ENCODE data around the gene BAIAP2L1.
"Not testable (repeated sequence)": the region's sequence is repeated elsewhere in the genome, so short reads cannot be mapped to it uniquely, and the experiment has no call there.

BAIAP2L1 gene, protein sequence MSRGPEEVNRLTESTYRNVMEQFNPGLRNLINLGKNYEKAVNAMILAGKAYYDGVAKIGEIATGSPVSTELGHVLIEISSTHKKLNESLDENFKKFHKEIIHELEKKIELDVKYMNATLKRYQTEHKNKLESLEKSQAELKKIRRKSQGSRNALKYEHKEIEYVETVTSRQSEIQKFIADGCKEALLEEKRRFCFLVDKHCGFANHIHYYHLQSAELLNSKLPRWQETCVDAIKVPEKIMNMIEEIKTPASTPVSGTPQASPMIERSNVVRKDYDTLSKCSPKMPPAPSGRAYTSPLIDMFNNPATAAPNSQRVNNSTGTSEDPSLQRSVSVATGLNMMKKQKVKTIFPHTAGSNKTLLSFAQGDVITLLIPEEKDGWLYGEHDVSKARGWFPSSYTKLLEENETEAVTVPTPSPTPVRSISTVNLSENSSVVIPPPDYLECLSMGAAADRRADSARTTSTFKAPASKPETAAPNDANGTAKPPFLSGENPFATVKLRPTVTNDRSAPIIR

DNA sequence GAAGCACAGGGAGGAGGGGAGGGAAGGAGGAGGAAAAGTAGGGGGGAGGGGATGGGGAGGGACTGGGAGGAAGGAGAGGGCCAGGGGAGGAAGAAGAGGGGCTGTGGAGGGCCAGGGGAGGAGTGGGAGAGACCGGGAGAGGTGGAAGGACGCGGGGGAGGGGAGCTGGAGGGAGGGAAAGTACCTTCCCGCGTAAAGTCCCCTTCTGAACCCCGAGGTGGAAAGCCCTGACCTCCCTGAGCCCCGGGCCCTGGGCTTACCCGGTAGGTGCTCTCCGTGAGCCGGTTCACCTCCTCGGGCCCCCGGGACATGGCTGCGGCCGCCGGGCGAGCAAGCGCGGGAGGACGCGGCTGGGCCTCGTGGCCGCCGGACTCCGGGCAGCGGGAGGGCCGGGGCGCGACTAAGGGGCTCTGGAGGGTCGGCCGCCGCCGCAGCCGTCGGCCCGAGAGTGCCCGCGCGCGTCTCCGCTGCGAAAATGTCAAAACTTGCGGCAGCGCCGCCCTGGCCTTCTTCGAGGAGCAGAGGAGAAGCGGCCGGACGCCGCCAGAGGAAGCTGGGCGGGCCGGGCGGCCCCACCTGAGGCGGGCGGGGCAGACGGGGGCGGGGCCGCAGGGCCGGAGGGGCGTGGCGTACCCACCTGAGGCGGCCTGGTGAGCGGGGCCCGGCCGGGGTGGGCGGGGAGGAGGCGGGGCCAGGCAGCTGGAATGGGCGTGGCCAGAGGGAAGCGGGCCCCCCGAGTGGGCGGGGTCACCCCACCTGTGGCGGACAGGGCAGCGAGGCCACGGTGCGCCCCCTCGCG lies at the start of gene BAIAP2L1:
TSS of gene BAIAP2L1 (minus strand) at position 549 of the 799 bp plus-strand sequence. CDS start at position 311, 238 bp downstream.
- Mint-ChIP-seq H3K4me1 (ENCODE audit: low read depth) (peaks cover 8% of the 10 kb centered on the region), H3K4me3 (peak within 1 kb of the TSS; percentile 66), H3K27ac (no peak within 1 kb of the TSS), H3K27me3 (ENCODE audit: low read depth) (peaks cover 15% of the 10 kb centered on the region), H3K9me3 (peaks cover 3% of the 10 kb centered on the region), H3K36me3 (ENCODE audit: low read depth) (no peaks in the 10 kb centered on the region)
- peak; percentile 77 for DNase-seq (ENCODE audit: low spot score)

DNA sequence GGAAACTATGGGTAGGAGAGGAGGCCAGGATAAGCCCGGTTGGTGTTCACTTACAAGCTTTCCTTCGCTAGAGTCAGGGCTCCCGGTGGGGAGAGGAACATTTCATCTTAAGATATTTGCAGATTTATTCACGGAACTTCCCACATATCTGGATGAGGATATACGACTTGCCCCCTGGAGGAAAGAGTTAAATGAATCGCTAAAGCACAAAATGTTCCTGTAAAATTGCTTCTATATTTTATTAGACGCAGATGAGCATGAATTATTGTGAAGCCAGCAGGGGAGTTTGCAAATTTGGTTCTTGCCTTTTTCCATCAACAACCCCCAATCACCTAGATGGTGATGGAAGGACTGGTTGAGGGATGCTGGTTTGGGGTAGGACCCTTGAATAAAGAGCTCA lies 47.9 kb upstream of the BAIAP2L1 start:
- Mint-ChIP-seq H3K27ac (no peak overlapping the region), H3K4me1 (ENCODE audit: low read depth) (no peaks in the 10 kb centered on the region), H3K4me3 (no peak overlapping the region), H3K36me3 (ENCODE audit: low read depth) (no peaks in the 10 kb centered on the region), H3K27me3 (ENCODE audit: low read depth) (no peaks in the 10 kb centered on the region), H3K9me3 (peaks cover 12% of the 10 kb centered on the region)
- DNase-seq (ENCODE audit: low spot score), result no peak

DNA sequence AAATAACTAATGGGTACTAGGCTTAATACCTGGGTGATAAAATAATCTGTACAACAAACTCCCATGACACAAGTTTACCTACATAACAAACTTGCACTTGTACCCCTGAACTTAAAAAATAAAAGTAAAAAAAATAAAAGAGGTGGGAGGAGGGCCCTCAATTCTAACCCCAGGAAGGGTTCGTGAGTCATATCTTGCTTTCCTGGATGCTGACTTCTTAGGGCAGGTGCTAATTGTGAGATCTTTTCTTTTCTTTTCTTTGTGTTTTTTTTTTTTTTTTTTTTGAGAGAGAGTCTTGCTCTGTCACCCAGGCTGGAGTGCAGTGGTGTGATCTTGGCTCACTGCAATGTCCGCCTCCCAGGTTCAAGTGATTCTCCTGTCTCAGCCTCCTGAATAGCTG lies 40.1 kb upstream of the BAIAP2L1 start:
- H3K9me3 Mint-ChIP-seq; H3K4me1 Mint-ChIP-seq (ENCODE audit: low read depth); H3K36me3 Mint-ChIP-seq (ENCODE audit: low read depth); DNase-seq (ENCODE audit: low spot score); H3K27ac Mint-ChIP-seq; H3K4me3 Mint-ChIP-seq; H3K27me3 Mint-ChIP-seq (ENCODE audit: low read depth): not testable (repeated sequence)

DNA sequence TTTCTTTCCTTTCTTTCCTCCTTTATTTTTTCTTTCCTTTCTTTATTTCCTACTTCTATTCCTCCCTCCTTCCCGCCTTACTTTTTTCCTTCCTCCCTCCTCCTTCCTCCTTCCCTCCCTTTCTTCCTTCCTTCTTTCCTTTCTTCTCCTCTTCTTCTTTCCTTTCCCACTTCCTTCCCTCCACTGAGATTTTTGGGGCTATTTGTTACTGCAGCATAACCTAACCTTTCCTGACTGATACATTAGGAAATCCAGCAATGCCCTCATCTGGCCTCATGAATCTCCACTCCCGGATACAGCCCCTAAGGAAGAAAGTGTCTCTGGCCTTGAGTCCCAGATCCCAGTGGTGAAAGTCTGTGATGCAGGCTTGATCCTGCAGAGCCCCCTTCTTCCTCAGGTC lies 38.6 kb upstream of the BAIAP2L1 start:
- no peaks in the 10 kb centered on the region for H3K36me3 Mint-ChIP-seq (ENCODE audit: low read depth)
- H3K27me3 Mint-ChIP-seq (ENCODE audit: low read depth), result no peaks in the 10 kb centered on the region
- no peaks in the 10 kb centered on the region for H3K4me1 Mint-ChIP-seq (ENCODE audit: low read depth)
- no peak overlapping the region for H3K27ac Mint-ChIP-seq
- DNase-seq (ENCODE audit: low spot score), result no peak
- H3K4me3 Mint-ChIP-seq, result no peak overlapping the region
- H3K9me3 Mint-ChIP-seq, result peaks cover 6% of the 10 kb centered on the region

DNA sequence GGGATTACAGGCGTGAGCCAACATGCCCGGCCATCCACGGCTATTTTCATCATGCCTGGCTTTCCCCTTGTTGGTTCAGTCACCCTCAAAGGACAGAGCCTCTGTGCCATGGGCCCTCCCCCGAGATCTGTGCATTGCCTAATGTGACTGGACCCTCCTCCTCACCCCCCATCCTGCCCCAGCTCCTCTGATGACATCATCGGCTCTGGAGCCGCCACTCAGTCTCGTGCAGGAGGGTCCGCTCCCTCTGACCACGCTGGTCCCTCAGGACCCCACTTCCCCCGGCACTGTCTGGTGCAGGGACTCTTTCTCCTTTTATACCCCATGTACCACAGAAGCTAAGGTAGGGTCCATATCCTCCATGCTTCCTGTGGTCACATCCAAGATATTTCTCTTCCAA lies 33.2 kb upstream of the BAIAP2L1 start:
- Mint-ChIP-seq H3K9me3 (no peaks in the 10 kb centered on the region), H3K27ac (no peak overlapping the region), H3K27me3 (ENCODE audit: low read depth) (no peaks in the 10 kb centered on the region), H3K4me3 (no peak overlapping the region), H3K4me1 (ENCODE audit: low read depth) (no peaks in the 10 kb centered on the region), H3K36me3 (ENCODE audit: low read depth) (no peaks in the 10 kb centered on the region)
- no peak for DNase-seq (ENCODE audit: low spot score)

DNA sequence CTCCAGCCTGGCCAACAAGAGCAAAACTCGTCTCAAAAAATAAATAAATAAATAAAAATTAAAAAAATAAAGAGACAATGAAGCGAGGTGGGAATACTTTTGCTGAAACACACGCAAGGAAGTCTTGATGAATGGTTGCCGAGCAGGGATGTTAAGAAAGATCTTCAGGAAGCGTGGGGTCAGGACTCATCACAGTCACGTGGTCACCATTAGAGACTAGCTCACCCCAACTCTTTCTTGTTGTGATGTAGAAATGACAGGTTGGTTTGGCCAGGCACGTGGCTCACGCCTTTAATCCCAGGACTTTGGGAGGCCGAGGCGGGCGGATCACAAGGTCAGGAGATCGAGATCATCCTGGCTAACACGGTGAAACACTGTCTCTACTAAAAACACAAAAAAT lies 28.9 kb upstream of the BAIAP2L1 start:
- no peaks in the 10 kb centered on the region for H3K27me3 Mint-ChIP-seq (ENCODE audit: low read depth)
- H3K36me3 Mint-ChIP-seq (ENCODE audit: low read depth), result no peaks in the 10 kb centered on the region
- no peak overlapping the region for H3K4me3 Mint-ChIP-seq
- no peaks in the 10 kb centered on the region for H3K4me1 Mint-ChIP-seq (ENCODE audit: low read depth)
- no peak overlapping the region for H3K27ac Mint-ChIP-seq
- H3K9me3 Mint-ChIP-seq, result no peaks in the 10 kb centered on the region
- DNase-seq (ENCODE audit: low spot score), result no peak

DNA sequence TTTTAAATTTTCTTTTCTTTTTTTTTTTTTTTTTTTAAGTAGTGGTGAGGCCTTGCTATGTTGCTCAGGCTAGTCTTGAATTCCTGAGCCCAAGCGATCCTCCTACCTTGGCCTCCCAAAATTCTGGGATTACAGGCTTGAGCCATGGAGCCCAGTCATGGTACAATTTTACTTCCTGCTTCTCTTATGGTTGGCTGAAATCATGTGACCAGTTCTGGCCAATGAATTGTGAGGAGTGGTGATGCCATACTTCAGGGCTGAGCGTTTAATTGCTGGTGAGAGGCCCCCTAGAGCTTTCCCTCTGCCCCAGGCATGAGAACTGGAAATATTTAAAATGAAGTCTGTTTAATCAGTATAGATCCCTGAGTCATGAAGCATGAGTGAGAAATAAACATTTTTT lies 22.2 kb upstream of the BAIAP2L1 start:
- DNase-seq (ENCODE audit: low spot score), result no peak
- H3K36me3 Mint-ChIP-seq (ENCODE audit: low read depth), result no peaks in the 10 kb centered on the region
- H3K4me1 Mint-ChIP-seq (ENCODE audit: low read depth), result no peaks in the 10 kb centered on the region
- H3K9me3 Mint-ChIP-seq, result no peaks in the 10 kb centered on the region
- H3K27me3 Mint-ChIP-seq (ENCODE audit: low read depth), result no peaks in the 10 kb centered on the region
- H3K27ac Mint-ChIP-seq, result no peak overlapping the region
- no peak overlapping the region for H3K4me3 Mint-ChIP-seq

DNA sequence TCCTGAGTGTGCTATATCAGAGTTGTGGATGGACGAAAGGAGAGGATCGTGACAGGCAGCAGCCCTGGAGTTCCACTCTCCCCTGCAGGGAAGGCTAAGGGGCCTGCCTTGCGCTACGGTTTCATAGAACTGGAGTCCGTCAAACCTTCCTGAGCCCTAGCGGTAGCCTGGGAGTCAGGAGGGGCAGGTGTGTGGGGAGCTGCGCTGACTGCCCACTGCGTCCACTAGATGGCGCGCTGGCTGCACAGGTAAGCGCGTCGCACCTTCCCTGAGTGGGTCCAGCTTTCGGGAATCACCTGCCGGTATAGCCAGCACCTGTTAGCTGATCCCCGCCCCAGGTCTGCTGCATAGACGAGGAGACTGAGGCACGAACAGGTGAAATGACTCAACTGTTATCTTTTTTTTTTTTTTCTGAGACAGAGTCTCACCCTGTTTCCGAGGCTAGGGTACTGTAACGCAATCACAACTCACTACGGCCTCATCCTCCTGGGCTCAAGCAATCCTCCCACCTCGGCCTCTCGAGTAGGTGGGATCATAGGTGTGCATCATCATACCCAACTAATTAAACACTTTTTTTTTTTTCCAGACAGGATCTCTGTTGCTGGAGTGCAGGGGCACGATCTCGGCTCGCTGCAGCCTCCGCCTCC lies 20.2 kb upstream of the BAIAP2L1 start:
- no peak overlapping the region for H3K27ac Mint-ChIP-seq
- H3K9me3 Mint-ChIP-seq, result no peaks in the 10 kb centered on the region
- H3K4me3 Mint-ChIP-seq, result no peak overlapping the region
- H3K4me1 Mint-ChIP-seq (ENCODE audit: low read depth), result no peaks in the 10 kb centered on the region
- H3K36me3 Mint-ChIP-seq (ENCODE audit: low read depth), result no peaks in the 10 kb centered on the region
- no peaks in the 10 kb centered on the region for H3K27me3 Mint-ChIP-seq (ENCODE audit: low read depth)
- DNase-seq (ENCODE audit: low spot score), result peak; percentile 36

DNA sequence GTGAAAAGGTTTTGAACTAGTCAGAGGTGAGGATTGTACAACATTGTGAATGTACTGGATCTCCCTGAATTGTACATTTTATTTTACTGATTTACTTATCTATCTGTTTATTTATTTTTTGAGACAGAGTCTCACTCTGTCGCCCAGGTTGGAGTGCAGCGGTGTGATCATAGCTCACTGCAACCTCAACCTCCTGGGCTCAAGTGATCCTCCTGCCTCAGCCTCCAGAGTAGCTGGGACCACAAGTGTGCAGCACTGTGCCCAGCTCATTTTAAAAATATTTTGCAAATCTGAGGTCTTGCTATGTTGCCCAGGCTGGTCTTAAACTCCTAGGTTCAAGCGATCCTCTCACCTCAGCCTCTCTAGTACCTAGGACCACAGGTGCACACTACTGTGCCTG lies 19.1 kb upstream of the BAIAP2L1 start:
- H3K36me3 Mint-ChIP-seq (ENCODE audit: low read depth); H3K4me1 Mint-ChIP-seq (ENCODE audit: low read depth); H3K9me3 Mint-ChIP-seq; H3K27me3 Mint-ChIP-seq (ENCODE audit: low read depth); H3K27ac Mint-ChIP-seq; DNase-seq (ENCODE audit: low spot score); H3K4me3 Mint-ChIP-seq: not testable (repeated sequence)

DNA sequence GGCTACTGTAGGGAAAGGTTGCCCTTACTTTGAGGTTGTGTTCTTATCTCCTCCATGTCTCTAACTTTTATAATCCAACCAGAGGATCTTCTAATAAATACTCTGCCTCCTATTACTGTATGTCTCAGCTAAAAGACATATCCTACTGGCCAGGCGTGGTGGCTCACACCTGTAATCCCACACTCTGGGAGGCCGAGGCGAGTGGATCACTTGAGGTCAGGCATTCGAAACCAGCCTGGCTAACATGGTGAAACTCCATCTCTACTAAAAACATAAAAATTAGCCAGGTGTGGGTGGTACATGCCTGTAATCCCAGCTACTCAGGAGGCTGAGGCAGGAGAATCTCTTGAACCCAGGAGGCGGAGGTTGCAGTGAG lies 18.4 kb upstream of the BAIAP2L1 start:
- H3K27ac Mint-ChIP-seq; H3K36me3 Mint-ChIP-seq (ENCODE audit: low read depth); H3K4me1 Mint-ChIP-seq (ENCODE audit: low read depth); DNase-seq (ENCODE audit: low spot score); H3K27me3 Mint-ChIP-seq (ENCODE audit: low read depth); H3K4me3 Mint-ChIP-seq; H3K9me3 Mint-ChIP-seq: not testable (repeated sequence)

DNA sequence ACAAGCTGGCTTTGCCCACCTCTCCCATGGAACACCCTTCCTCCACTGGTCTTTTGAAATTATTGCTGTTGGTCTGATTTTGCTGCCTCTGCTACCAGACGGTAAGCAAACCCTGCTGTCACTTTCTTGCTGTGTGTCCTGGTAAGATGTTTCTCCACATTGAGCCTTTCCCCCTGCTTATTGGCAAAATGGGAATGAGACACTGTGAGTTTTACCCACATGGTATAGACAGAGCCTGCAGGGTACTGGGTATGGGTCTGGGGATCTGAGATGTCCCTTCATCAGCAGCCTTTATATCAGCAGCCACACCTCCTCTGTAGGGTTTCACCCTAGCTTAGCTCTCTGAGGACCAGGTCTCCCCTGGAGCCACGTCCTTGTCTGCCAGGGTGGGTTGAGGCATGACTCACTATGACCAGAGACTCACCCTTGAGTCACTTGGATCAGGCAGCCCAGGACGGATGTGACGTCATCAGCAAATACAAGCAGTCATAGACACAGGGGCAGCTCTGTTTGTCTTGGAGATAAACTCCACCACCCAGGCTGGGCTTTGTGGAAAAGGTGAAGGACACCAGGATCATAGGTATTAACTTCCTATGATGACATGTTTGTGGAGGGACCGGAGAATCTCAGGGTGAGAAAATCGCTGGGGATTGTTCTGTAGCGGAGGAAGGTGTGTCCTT lies 17.9 kb upstream of the BAIAP2L1 start:
- DNase-seq (ENCODE audit: low spot score), result peak; percentile 35
- Mint-ChIP-seq H3K36me3 (ENCODE audit: low read depth) (no peaks in the 10 kb centered on the region), H3K4me1 (ENCODE audit: low read depth) (no peaks in the 10 kb centered on the region), H3K9me3 (no peaks in the 10 kb centered on the region), H3K4me3 (no peak overlapping the region), H3K27me3 (ENCODE audit: low read depth) (no peaks in the 10 kb centered on the region), H3K27ac (no peak overlapping the region)

DNA sequence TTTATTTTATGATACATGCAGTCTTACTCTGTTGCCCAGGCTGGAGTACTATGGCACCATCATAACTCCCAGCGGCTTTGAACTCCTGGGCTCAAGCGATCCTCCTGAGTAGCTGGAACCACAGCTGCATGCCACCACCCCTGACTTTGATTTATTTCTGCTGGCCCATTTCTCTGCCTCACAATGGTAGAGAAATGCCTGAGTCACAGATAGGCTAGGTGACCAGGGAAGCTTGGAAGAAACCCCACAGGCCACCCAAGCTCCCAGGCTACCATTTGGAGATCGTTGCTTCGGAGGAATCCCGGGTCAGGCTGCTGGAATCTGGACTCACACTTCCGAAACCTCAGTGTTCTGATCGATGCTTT lies 17.4 kb upstream of the BAIAP2L1 start:
- Mint-ChIP-seq H3K36me3 (ENCODE audit: low read depth) (no peaks in the 10 kb centered on the region), H3K27me3 (ENCODE audit: low read depth) (no peaks in the 10 kb centered on the region), H3K27ac (no peak overlapping the region), H3K9me3 (no peaks in the 10 kb centered on the region), H3K4me1 (ENCODE audit: low read depth) (no peaks in the 10 kb centered on the region), H3K4me3 (no peak overlapping the region)
- no peak for DNase-seq (ENCODE audit: low spot score)

DNA sequence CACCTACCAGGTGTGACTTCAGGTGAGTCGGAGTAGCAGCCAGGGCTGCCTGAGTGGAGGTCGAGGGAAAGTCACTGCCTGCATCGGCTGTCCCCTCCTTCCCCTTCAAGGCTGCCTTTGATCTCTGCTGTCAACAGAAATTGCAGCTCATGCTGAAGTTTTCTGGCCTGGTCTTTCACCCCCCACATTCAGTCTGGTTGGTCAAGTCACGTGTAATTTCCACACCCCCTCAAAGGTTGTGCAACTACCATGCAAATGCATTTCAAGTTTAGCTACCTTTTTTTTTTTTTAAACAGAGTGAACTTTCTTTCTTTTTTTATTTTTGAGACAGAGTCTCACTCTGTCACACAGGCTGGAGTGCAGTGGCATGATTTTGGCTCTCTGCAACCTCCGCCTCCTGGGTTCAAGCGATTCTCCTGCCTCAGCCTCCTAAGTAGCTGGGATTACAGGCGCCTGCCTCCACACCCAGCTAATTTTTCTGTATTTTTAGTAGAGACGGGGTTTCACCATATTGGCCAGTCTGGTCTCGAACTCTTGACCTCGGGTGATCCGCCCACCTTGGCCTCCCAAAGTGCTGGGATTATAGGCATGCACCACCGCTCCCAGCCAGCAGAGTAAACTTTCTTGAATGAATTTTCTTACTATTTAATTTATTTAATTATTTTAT lies 16.8 kb upstream of the BAIAP2L1 start:
- not testable (repeated sequence) for H3K4me3 Mint-ChIP-seq; H3K4me1 Mint-ChIP-seq (ENCODE audit: low read depth); H3K36me3 Mint-ChIP-seq (ENCODE audit: low read depth); H3K9me3 Mint-ChIP-seq; H3K27me3 Mint-ChIP-seq (ENCODE audit: low read depth); DNase-seq (ENCODE audit: low spot score); H3K27ac Mint-ChIP-seq
